GM21360 (cell line): ENCODE results near the gene RUVBL1.

ENCODE experiments used
- ATAC-seq: cut with Tn5 transposase; IDR thresholded peaks from one replicate; pipeline ENCODE4 v1.9.1; 2021; ENCODE audit warnings: mild to moderate bottlenecking, moderate library complexity; ENCODE audit not compliant: unreplicated experiment

RUVBL1 gene

DNA sequence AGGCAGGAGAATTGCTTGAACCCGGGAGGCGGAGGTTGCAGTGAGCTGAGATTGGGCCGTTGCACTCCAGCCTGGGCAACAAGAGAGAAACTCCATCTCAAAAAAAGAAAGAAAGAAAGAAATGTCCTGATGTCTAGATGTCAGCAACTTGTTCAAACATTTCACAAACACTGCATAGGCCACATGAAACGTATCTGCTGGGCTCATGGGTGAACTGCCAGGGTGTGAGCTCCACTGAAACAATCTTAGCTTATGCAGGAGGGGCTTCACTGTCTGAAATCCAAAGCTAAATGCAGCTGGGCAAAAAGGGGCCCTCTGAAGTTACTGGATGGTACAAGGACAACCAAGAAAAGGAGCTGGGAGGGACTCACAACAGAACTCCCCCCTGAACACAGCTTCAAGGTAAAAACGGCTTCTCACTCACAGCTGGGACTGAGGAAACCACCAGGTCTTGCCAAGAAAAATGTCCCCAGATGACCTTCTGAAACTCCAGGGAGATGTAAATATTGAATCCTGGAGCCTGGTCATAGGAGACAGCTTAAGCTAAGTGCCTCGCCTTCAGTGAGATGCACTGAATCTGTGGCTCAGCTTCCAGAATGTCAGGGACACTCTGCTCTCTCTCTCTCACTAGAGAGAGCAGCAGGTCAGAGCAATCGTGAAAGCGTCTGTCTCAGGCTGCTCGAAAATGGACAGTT is 39.5 kb downstream of the RUVBL1 start:
- no peak for ATAC-seq

DNA sequence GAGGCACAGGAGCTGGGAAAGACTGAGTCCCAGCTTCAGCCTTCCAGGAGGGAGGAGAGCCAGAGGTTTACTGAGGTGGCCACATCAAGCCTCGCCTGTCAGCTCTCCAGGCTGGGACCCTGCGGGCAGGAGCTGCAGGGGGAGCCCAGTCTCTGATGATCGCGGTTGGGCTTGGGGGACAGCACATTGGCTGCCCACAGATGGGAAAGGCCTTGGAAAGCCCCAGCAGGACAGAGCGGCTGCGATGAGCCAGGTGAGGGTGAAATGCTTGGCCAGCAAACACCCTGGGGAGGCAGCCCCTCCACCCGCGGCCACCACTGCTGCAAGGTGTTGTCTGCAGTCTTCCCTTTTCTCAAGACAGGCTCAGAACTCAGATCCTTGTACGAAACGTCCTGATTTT is 40.2 kb downstream of the RUVBL1 start:
- ATAC-seq = no peak

DNA sequence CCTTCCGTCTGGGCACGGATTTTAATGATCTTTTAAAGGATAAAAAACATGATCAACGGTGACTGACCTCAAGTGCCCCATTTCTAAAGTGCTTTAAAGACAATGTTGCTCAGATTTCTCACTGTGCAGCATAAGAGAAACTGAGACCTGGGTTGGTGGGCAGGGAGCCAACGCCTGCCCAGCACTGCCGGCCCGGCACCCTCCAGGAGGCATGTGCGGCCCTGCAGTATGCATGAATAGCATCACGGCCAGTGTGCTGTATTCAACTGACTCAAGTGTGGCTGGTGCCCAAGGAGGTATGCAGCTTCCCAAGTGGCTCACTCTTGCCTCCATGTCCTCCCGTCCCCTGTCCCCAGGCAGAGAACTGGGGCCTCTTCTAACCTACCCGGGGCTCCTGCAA is 41.1 kb downstream of the RUVBL1 start:
- no peak for ATAC-seq

DNA sequence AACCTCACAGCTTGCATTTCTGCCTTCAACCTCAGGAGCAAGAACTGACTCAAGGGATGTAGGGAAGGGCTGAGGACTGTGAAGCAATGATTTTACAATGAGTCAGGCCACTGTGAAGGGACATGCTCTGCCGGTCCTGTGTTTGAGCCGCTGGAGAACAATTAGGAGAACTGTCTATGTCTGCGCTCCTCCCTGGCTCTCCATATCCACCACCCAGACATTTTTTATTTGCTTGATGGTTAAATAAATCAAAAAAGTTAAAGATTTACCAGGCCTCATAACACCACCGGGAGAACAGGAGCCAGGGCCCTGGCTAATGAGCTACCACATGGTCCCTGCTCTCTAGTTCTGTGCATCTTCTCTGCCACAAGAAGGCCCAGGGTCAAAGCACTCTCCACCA is 41.8 kb downstream of the RUVBL1 start:
- no peak for ATAC-seq

DNA sequence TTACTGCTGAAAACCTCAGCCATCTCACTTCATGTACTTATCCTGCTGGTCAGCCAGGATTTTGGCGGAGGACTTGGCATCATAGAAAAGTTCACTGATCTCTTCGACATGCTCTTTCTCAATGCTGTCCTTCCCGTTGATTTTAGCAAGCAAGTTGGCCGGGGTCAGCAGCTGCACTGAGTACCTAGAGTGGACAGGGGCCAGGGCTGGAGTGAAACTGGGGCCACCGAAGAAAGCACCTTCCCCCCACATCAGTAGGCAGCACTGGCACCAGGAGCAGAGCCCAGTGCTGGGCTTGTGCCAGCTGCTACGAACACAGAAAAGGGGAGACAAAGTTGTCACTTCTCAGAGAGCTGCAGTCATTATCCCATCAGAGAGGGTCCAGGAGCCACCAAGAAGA is 42.4 kb downstream of the RUVBL1 start:
- no peak for ATAC-seq

DNA sequence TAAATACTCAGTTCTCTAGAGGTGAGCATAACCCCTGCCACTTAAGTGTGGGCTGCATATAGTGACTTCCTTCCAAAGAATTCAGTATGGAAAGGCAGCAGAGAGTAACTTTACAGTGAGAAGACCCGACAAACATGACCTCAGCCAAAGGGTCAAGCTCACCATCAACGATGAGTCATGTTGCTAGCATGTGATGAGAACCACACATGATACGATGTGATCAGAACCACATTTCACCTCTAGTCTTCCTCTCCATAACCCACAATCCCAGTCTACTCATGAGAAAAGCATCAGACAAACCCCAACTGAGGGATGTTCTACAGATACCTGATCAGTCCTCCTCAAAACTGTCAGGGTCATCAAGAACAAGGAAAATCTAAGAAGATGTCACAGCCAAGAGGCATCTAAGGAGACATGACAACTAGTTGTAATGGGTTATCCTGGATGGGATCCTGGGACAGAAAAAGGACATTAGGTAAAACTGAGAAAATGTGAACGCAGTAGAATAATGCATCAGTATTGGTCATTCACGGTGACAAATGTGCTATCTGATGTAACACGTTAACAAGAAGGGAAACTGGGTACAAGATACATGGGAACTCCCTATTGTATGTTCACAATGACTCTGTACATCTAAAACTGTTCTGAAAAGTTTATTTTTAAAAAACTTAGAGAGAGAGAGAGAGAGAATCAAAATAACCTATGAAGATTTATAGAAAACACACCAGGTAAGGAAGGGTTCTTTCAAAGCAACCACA is 43.1 kb downstream of the RUVBL1 start:
- no peak for ATAC-seq

DNA sequence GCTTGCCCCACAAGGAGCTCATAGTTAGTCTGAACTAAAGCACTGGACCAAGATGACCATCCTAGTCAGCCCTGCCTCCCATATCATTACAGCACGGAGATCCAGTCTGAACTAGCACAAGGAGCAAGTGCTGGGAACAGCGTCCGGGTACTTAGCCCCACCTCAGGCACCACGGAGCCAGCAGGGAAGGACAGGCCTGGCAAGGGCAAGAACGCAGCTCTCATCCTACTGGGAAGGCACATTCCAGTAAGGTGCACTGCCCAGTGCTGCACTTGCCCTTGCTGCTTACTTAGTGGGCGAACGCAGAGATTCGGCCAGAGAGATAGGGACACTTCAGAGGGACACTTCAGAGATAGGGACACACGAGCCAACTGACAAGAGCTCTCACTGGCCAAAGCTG is 43.8 kb downstream of the RUVBL1 start:
- no peak for ATAC-seq

DNA sequence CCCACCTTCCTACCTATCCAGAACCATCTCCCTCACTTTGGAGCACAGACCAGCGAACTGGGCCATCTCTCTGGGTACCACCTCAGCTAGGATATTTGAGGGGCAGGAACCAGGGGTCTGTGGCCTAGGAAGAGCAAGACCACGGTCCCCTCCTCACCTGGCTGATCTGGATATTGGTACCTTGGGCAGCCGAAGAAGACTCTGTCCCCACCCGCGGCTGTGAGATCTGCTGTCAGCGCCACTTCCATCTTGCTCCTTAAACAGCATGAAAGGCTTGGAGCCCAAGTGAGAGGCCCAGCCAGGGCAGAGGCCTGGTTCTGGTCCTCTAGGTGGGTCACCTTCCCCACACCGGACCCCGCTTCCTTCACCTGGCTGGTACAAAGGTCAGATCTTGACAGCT is 44.7 kb downstream of the RUVBL1 start:
- ATAC-seq = no peak

DNA sequence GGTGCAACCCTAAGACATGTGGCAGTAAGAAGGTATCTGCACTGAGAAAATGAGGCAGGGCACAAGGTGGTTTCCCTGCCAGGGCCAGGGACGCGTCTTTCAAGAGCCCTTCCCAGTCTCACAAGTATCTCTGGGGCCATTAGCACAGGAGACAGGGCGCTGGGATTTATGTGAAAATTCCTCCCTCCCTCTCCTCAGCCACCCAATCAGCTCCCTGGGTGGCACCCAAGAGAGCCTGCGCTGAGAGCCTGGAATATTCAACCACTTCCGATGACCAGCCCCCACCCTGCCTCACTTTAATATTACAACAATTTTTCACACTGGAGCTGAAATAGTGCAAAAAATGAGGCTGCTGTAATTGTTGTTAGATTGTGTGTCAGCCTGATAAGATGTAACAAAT is 45.3 kb downstream of the RUVBL1 start:
- no peak for ATAC-seq

DNA sequence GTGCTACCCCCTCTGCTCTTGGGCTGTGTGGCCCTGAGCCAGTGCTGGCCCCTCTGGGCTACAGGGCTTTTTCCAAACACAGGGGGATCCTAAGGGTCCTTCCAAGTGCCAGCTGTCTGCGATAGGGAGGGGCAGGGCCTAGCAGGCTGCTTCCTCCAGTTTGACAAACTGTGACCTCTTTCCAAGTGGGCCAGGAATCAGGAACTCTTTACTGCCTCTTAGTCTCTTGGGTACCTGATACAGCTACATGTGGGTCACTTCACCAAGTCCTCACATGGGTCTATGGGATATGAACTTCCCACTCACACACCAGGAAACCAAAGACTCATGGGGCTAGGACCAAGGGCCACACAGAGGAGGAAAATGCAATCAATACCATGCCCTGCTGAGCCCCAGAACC is 45.9 kb downstream of the RUVBL1 start:
- no peak for ATAC-seq

DNA sequence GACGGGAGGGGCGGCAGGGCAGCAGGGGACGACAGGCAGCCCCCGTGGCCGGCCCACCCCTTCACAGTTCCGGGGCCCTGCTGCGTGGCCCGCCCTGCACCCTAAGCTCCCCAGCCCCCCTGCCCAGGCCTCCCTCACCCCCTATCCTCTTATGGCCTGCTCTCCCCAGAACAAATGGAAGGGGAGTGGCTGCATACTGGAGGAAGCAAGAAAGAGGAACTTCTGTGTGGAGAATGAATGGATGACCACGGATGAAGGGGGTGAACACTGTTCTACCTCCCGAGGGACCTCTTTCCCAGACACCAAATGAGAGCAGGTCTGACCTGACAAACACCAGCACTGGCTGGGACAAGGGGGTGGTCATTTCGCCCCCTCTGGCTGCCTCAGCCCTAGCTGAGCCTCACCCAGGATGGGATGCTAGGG is 46.4 kb downstream of the RUVBL1 start:
- no peak for ATAC-seq

DNA sequence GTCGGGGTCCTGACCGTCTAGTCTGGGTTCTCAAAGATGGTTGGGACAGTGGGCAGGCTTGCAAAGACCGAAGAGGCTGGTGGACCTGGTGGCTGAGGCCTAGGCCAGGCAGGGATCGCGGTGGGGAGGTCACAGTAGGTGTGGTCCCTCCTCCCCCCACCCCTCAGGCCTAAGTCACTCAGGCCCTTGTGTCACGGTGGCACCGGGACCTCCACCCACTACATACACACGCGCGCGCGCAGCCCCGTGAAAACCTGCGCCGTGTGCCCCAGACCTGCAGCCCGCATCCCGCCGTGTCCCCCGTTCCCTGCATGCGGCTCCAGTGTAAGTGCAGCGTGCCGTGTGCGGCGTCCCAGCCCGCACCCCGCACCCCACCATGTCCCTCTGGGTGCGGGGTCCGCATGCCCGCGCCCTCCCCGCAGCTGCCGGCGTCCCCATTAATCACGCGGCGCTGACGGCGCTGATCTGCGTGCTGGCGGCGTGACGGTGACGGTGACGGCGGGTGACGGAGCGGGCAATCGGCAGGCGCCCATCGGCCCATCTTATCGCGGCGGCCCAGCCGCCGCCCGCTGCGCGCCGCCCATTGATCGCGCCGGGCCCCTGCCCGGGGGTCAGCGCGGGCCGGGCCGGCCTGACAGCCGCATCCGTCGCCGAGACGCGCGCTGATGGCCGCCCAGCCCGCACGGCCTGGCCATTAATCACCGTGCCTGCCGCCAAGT is 47.0 kb downstream of the RUVBL1 start:
- ATAC-seq = no peak

DNA sequence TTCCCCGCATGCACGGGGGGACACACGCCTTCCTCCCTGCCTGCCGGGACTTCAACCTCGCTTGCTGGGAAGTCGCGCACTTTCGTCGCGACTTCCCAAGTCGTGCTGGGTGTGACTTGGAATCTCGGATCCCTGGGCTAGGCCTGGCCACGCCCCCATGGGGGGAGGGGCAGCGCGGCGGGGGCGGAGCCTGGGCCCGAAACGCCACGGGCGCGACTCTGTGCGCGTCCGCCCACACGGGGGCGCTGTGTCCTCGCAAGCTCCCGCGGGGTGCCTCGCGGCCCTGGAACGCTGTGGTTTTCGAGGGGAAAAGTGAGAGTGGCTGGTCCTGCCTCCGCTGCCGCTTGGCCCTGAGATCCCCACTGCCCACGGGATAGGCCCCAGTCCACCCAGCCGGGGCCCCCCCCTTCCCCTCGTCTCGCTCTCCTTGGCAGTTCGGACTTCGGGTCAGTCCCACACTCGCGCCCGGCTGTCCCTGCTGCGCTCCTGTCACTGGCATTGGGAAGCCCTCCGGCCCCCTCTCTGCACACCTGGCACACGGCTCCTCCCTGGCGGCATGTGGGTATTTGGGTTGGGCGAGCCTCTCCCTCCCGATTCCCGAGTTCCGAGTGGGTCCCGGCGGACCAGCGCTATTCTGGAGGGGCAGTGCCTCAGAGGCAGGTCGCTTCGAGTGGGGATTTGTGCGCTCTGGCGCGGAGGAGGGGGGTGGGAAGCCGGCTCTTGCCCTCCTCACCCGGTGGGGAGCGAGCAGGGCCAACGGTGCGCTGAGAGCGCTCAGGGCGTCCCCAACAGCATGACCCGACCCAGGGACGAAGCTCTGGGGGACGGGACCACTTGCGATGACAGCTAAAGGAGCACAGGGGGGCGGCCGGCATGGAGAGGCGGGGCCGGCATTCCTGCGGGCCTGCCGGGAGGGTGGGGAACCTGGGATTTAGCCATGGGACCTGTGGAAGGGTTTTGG is 47.8 kb downstream of the RUVBL1 start:
- peak; percentile 62 for ATAC-seq

DNA sequence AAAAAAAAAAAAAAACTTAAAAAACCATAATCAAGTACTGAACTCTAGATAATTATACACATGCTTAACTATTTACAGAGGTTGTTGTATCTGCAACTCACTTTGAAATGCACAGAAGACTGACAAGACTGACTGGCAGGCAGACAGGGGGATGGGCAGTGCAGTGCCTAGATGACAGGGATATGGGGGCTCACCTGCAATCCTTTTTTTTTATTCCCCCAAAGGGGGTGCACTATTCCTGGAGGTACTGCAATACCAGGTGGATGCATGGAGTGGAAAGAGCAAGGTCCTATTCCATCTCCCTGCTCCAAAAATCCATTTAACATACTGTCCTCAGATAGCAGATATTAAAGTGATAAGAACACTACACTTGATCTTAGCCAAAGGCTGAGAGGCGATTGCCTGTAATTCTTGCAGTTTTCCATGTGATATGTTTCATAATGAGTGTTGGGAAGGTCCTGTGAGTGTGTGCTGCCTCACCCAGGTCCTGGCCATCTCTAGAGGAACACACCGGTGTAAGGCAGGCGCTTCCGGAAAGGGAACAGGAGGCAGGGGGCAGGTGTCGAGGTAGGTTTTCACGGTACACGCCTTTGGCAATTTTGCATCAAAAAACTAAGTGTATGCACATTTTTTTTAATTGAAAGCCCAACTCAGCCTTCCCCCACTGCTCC is 48.6 kb downstream of the RUVBL1 start:
- ATAC-seq = no peak

DNA sequence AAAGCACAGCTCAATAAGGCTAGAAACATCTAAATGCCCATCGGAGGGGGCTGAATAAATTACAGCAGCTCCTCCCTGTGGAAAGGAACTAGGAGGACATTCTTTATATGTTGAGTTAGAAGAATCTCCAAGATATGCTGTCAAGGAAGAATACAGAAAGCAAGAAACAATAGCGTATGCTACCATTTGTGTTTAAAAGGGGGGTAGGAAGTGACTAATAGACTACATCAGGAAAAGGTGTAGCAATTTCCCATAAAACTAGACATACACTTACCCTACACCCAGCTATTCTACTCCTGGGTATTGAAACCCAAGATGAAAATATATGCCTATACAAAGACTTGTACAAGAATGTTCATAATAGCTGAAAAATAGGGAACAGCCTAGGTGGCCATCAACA is 49.8 kb downstream of the RUVBL1 start:
- ATAC-seq = no peak

DNA sequence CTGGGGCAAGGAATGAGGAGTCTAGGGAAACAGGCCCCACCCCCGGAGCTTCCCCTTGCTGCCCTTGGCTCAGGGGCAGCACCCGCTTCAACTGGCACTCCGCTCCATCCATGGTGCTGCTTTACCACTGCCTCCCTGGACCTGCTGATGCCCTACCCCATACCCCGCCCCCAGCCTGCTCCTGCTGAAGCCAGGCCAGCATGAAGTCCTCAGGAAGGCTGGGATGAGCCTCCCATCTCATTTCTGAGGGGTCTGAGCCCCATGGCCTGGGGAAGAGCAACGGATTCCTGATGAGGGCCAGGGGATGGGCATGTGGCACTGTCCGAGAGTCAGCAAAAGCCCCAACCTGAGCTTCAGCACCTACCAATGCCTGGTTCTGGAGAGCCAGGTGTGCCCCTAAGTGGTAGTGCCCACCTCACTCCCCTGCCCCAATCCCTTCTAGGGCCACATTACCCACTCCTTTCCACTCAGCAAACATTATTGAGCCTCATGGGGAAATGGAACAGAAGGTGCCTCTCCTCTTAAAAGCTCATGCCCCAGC is 50.4 kb downstream of the RUVBL1 start:
- ATAC-seq = no peak

DNA sequence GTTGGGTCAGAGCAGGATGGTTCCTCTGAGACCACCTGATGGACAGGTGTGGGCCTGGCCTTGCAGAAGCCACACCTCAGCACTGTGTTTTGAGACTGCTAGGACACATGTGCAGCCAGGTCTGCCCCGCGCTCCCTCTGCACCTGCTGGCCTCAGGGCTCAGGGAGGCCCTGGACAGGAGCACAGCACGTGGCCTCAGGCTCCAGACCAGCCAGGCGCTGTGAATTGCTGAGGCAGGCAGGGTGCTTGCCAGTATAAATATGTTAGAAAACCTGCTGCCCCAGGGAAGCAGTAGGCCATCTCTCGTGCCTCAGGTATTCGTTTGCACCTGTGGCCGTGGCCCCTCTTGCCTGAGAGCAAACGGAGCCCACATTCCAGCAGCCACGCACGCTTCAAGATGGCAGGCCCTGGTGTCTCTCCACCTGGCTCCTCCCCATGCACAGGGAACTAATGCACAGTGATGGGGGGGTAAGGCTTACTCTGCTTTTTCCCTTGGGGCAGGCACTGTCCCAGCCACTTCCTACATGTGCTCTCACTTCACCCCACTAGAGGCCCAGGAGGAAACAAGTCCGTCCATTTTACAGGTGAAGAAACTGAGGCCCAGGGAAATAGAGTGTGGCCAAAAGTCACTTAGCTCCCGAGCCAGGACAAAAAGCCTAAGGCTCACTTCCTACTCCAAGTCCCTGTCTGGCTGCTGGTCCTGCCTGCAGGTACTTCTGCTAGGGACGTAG is 51.0 kb downstream of the RUVBL1 start:
- ATAC-seq = no peak

DNA sequence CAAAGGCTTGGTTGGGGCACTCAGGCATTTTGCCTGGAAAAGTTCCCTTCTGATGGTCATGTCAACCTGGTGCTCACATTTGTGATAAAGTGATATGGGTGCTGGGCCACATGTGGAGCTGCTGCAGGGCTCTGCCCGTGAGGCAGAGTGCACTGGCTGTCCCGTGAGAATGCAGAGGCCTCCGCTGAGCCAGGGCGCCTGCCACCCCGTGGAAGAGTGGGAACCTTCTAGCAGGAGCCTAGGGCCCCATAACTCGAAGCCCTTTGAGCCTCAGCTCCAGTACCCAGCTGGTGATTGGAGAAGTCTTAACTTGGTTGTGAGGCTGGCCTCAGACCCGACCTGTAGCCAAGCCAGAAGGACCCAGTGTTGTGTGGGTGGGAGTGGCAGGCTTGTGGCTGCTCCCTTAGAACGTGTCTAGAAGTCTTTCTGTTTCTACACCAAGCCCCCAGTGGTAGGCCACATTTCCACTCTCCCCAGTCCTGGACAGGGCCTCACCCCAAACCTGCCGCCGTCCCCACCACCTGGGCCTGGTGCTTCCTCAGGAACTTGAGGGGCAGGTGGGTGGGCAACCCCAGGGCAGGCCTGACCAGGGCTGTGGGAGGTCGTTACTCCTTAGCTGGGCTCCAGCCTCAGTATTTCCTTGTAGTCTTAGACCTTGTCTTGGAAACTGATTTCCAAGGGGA is 51.7 kb downstream of the RUVBL1 start:
- no peak for ATAC-seq
